K562 (cell line): Measurements from ENCODE around the gene EXOC2. TPM values are rescaled to one million over a fixed set of nuclear protein-coding genes. Genes with fewer than 3 reads are reported as not detected.

Experiments
- HDAC6 ChIP-seq: IDR thresholded peaks from 2 replicates; pipeline ENCODE4 v1.6.1; 2012; ENCODE audit warnings: low read depth, mild to moderate bottlenecking, control low read depth, inconsistent platforms, low read length, moderate library complexity
- XRCC5 ChIP-seq: fragments of 200-400 bp; formaldehyde crosslinking; IDR thresholded peaks from 2 replicates; pipeline ENCODE4 v1.6.1; 2017; ENCODE audit warnings: low read depth, mild to moderate bottlenecking, low read length
- ZNF431 ChIP-seq: sonication (generic); formaldehyde crosslinking; IDR thresholded peaks from 2 replicates; pipeline ENCODE4 v1.8.0; 2022; ENCODE audit warnings: mild to moderate bottlenecking, missing genetic modification reagents
- polyA plus RNA-seq, 8 experiments: library from polyadenylated mRNA; depleted of rRNA in 4 of 8; stranded (reverse) in 5 of 8; unstranded in 3 of 8; fragments of >200 nt; fragmentation: Nextera tagmentation in 2 of 8; fragmentation: Illumina TruSeq in 1 of 8; extraction: Ambion mirVana in 2 of 8; extraction: Trizol in 1 of 8; gene quantifications; 2 replicates each; pipeline versions ENCODE4 v1.2.1 to v1.2.3, GENCODE V29; 2011 to 2014; ENCODE audit warnings: inconsistent platforms in 1 of 8, missing spikeins in 1 of 8
- total RNA-seq, 7 experiments: library from RNA; depleted of rRNA in 6 of 7; stranded (reverse); fragments of >200 nt in 6 of 7; fragmentation: Illumina TruSeq in 2 of 7; extraction: Trizol in 2 of 7; gene quantifications; 2 replicates each; pipeline versions ENCODE4 v1.2.1 to v1.2.3, GENCODE V29; 2011 to 2021; ENCODE audit warnings: low replicate concordance in 1 of 7
- TF ChIP-seq, protein P1 (sequence below): fragments of 450-650 bp; formaldehyde crosslinking; IDR thresholded peaks from 2 replicates; pipeline ENCODE4 v1.4.0; 2020; ENCODE audit warnings: mild to moderate bottlenecking, moderate library complexity
- TF ChIP-seq, protein P2 (sequence below), 2 experiments: fragments of 450-650 bp; IDR thresholded peaks; 2 replicates each; pipeline ENCODE4 v1.6.1; 2016
- TF ChIP-seq, protein P3 (sequence below): fragments of 250-450 bp; sonication (Bioruptor Pico); IDR thresholded peaks from 2 replicates; pipeline ENCODE4 v1.4.0; 2020; ENCODE audit warnings: mild to moderate bottlenecking
- TF ChIP-seq, protein P4 (sequence below): sonication (generic); IDR thresholded peaks from 2 replicates; pipeline ENCODE4 v1.6.1; 2016

The EXOC2 gene
- total and polyA plus RNA-seq, 9 of the 15 experiments (the other 6 are each of a cell fraction or from before 2014, with no cell fraction given): 12.2 to 30.2 (median 24.2) TPM

DNA sequence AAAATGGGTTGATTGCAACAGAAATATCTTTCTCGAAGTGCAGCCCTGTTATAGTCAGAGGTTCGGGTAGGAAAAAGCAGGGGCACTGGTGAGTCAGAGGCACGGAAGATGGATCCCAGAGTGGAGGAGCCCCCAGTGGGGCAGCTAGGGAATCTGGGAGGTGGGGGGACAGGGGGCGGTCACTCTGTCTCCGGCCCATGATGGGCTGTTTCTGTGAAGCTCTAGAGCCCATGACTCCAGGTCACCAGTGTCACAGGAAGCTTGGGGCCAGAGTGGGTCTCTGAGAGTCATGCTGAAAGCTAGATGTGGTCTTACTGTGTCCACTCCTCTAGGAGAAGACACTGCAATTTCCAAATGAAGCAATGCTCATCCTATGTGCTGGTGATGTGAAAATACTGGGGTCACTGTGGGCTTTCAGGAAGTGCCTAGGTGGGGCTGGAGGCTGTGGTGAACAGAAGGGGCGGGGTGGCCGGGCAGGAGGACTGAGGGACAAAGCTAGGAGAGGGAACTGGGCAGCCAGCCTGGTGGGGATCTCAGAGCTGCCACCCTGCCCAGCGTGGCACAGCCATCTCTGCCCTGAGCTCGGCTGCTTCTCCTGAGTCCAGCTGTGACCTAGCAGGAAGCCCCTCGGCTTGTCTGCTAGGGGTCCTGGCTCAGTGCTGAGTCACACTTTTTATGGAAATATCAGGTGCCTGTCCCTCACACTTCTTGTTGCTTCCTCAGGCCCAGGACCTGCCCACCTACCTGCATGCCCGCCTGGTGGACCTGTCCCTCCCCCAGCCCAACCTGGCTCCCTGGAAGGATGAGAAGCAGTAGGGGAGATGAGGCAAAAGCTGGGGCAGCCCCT, 247.1 kb downstream of the EXOC2 start (continued):
- TF ChIP-seq, protein P1, sequence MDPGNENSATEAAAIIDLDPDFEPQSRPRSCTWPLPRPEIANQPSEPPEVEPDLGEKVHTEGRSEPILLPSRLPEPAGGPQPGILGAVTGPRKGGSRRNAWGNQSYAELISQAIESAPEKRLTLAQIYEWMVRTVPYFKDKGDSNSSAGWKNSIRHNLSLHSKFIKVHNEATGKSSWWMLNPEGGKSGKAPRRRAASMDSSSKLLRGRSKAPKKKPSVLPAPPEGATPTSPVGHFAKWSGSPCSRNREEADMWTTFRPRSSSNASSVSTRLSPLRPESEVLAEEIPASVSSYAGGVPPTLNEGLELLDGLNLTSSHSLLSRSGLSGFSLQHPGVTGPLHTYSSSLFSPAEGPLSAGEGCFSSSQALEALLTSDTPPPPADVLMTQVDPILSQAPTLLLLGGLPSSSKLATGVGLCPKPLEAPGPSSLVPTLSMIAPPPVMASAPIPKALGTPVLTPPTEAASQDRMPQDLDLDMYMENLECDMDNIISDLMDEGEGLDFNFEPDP (CRISPR knock-in tag): no peak
- TF ChIP-seq, protein P2, sequence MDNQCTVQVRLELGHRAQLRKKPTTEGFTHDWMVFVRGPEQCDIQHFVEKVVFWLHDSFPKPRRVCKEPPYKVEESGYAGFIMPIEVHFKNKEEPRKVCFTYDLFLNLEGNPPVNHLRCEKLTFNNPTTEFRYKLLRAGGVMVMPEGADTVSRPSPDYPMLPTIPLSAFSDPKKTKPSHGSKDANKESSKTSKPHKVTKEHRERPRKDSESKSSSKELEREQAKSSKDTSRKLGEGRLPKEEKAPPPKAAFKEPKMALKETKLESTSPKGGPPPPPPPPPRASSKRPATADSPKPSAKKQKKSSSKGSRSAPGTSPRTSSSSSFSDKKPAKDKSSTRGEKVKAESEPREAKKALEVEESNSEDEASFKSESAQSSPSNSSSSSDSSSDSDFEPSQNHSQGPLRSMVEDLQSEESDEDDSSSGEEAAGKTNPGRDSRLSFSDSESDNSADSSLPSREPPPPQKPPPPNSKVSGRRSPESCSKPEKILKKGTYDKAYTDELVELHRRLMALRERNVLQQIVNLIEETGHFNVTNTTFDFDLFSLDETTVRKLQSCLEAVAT (IDR thresholded peaks at IDR 0.05): no peak
- TF ChIP-seq, protein P3, sequence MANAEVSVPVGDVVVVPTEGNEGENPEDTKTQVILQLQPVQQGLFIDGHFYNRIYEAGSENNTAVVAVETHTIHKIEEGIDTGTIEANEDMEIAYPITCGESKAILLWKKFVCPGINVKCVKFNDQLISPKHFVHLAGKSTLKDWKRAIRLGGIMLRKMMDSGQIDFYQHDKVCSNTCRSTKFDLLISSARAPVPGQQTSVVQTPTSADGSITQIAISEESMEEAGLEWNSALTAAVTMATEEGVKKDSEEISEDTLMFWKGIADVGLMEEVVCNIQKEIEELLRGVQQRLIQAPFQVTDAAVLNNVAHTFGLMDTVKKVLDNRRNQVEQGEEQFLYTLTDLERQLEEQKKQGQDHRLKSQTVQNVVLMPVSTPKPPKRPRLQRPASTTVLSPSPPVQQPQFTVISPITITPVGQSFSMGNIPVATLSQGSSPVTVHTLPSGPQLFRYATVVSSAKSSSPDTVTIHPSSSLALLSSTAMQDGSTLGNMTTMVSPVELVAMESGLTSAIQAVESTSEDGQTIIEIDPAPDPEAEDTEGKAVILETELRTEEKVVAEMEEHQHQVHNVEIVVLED (CRISPR knock-in tag): no peak
- no peak for TF ChIP-seq XRCC5
- TF ChIP-seq HDAC6: no peak
- TF ChIP-seq, protein P4, sequence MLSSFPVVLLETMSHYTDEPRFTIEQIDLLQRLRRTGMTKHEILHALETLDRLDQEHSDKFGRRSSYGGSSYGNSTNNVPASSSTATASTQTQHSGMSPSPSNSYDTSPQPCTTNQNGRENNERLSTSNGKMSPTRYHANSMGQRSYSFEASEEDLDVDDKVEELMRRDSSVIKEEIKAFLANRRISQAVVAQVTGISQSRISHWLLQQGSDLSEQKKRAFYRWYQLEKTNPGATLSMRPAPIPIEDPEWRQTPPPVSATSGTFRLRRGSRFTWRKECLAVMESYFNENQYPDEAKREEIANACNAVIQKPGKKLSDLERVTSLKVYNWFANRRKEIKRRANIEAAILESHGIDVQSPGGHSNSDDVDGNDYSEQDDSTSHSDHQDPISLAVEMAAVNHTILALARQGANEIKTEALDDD: no peak
- TF ChIP-seq ZNF431 (CRISPR knock-in tag): no peak
- TF ChIP-seq, all 486 proteins: peak for 0
